Cardiac septum (tissue), 1 donor: ENCODE data around the gene C11orf16. TPM values are rescaled to one million over a fixed set of nuclear protein-coding genes. Genes with fewer than 3 reads are reported as not detected.
"Not testable (repeated sequence)": the region's sequence is repeated elsewhere in the genome, so short reads cannot be mapped to it uniquely, and the experiment has no call there.

Source experiments
- DNase-seq: peaks from one replicate; pipeline ENCODE4 v3.0.0-alpha.2; 2020; ENCODE audit warnings: low spot score
- intact Hi-C: fragments of 100-400 bp; cut with DNase I; formaldehyde crosslinking; loops from one replicate; pipeline ENCODE4 v1.14.0; 2022
- long read RNA-seq: library from polyadenylated mRNA; unstranded; transcript quantifications from one replicate; pipeline ENCODE4 v2.0.0, GENCODE V29; 2021
- total RNA-seq: library from RNA; stranded (reverse); fragmentation: NEBNext Ultra II Directional; extraction: Animal tissue kit (Norgen Biotek cat#: 25700); gene quantifications from one replicate; pipeline ENCODE4 v1.2.1, GENCODE V29; 2021
- donor health status: DM: no; HTN: no; CAD: no.

The C11orf16 gene
- not detected for total RNA-seq
- long read RNA-seq: 0 reads

GRCh38 chr11:8932564-8933180, at the start of gene C11orf16:
Gene C11orf16 (minus strand): TSS chr11:8932947. CDS start chr11:8932308, 639 bp downstream.
- no peak for DNase-seq
- intact Hi-C loops: no loop called here

- DNase-seq: no peak
- intact Hi-C loops: no loop called here
Measured at GRCh38 chr11:8980485-8980884, 47.7 kb upstream of the C11orf16 start.

- DNase-seq, intact Hi-C loops: not testable (repeated sequence)
Measured at GRCh38 chr11:8979365-8979764, 46.6 kb upstream of the C11orf16 start.

- intact Hi-C loops: no loop called here
- no peak for DNase-seq
Measured at GRCh38 chr11:8973121-8973520, 40.4 kb upstream of the C11orf16 start.

DNA sequence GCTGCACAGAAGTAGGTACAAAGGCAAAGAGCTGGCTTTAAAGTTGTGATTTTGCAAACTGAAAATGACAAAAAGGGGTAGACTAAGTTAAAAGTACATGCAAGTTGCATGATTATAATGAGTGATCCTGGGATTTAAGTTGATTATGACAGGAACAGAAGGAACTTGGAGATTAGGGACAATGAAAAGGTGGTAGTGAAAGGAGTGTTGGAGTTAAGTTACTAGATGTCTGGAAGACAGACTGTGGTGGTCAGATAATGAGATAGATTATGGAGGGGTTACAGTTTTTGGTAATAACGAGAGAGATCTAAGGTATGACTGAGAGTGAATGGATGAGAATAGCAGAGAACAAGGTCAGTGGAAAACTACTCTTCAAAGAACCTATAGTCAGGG, 39.2 kb upstream of the C11orf16 start:
- intact Hi-C loops: no loop called here
- DNase-seq: no peak

GRCh38 chr11:8971196-8971923, 38.6 kb upstream of the C11orf16 start:
- intact Hi-C loops: no loop called here
- DNase-seq: no peak

GRCh38 chr11:8967184-8967583, 34.4 kb upstream of the C11orf16 start:
- no peak for DNase-seq
- intact Hi-C loops: no loop called here

- peak; percentile 97 for DNase-seq
- intact Hi-C loops: loop anchor here (5.0 kb wide), 3 partner anchors 52 to 277 kb away; partner anchors contain the start of gene AKIP1
Measured at GRCh38 chr11:8964324-8965320, 31.9 kb upstream of the C11orf16 start, which contains the start of gene TMEM9B. Gene TMEM9B (minus strand): TSS chr11:8964442. CDS start chr11:8964313, 129 bp downstream.

DNA sequence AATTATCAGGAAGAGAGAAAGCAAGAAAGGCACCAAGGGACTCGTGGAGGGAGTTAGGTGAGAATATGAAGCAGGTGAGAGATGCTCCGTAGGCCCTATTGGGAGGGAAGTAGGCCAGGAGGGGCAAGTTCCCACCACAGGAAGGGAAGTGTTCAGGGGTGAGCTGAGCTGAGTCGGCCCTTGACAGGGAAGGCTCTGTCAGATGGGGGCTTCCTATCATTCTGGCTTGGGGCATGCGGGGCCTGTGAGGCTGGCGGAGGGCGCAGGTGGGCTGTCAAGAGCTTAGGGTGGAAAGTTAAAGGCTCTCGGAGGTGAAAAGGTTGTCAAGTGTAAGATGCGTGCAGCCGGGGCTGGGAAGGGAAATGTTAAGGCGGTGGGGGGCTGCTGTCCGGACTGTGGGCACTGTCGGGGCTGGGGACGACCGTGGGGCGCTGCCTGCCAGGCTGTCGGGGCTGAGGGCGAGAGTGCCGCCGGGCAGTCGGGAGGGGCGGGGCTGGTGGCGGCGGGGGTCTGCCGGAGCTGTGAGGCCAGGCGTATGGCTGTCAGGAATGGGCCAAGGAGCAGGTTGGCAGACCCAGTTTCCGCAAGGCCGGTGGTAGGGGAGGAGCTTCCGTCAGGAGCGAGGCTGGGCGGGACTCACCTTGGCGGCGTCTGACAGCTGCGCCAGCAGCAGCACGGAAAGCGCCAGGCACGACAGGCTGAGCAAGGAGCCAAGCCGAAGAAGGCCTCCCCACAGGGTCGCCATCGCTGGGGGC, 31.0 kb upstream of the C11orf16 start:
- DNase-seq: peak; percentile 92
- intact Hi-C loops: loop anchor here (5.0 kb wide), 3 partner anchors 51 to 276 kb away; partner anchors contain the start of gene AKIP1

DNA sequence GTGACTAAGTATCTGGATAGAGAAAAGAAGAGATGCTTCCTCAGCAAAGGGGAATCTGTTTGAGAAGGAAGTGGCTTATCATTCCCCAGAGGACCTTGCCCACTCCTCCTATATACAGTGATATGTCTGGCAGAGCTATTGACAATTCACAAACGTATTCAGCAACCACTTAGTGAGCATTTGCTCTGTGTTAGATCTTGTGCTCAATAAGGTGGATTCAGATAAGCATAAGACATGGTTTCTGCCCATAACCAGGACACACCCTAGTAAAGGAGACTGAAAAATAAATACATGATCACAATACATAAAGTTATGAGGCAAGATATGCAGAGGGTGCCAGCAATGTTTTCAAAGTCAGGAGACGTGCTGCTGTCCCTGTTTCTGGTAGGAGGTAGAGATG, 30.1 kb upstream of the C11orf16 start:
- no peak for DNase-seq
- intact Hi-C loops: loop anchor here (5.0 kb wide), 3 partner anchors 51 to 276 kb away; partner anchors contain the start of gene AKIP1

DNA sequence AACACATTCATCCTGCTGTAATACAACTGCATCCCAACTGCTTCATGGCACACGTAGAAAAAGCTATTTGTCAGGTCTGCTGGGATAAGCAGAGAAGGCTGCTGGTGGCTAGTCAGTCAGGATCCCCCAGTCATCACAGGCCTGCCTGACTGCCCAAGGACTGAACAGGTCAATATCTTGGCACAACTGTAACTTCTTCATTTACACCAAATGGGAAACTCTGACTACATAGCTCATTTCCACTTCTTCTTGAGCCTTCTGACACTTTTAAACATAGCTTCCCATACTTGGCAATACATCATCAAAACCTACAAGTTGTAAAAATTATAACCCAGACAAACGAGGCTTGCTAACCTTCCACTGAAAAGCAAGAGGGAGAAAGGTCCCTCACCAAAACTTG, 28.7 kb upstream of the C11orf16 start:
- DNase-seq: no peak
- intact Hi-C loops: loop anchor here (5.0 kb wide), 3 partner anchors 49 to 274 kb away; partner anchors contain the start of gene AKIP1

DNA sequence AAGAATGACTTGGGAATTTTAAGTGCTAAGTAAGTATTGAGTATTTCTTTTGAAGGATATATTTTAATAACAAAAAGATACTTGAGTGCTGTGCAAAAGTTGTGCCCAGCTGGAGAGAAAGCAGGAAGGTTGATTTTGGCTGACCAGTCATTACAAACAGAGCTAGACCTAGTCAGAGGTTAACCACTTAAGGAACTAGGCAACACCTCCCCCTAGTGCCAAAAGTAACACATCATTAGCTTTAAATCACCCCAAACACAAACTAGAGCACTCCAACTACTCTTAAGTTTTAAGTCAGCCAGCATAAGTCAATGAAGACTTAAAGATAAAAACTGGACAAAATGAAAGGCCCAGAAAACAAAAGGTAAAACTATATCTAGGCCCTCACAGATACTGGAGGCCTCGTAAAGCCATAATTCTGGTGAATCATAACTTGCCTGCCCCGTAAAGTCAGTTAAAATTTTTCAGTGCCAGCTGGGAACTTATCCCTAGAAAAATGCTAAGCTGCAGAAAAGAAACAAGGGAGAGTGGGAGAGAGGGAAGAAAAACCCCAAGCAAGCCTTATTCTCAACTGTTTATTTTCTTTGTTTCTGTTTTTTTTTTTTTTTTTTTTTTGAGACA, 26.9 kb upstream of the C11orf16 start:
- DNase-seq: no peak
- intact Hi-C loops: loop anchor here (5.0 kb wide), 3 partner anchors 47 to 272 kb away; partner anchors contain the start of gene AKIP1

GRCh38 chr11:8956860-8957259, 24.1 kb upstream of the C11orf16 start:
- no peak for DNase-seq
- intact Hi-C loops: no loop called here

DNA sequence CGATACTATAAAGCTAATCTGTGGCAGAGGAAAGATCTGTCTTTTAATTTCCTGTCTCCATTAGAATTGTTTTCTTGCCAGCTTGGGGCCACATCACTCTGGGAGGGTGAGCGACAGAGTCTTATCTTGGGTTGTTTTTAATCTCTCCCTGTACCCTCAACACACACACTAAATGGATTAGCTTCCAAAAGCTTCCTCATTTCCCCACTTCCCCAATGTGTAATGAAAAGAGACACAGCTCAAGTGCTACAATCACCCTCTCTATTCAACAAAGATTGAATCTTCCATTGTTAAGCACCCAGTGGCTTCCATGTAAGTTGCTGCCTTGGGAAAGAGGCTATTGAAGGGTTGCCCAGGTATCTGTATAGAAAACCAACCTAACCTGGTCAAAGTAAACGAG, 16.1 kb upstream of the C11orf16 start:
- intact Hi-C loops: no loop called here
- DNase-seq: no peak

DNA sequence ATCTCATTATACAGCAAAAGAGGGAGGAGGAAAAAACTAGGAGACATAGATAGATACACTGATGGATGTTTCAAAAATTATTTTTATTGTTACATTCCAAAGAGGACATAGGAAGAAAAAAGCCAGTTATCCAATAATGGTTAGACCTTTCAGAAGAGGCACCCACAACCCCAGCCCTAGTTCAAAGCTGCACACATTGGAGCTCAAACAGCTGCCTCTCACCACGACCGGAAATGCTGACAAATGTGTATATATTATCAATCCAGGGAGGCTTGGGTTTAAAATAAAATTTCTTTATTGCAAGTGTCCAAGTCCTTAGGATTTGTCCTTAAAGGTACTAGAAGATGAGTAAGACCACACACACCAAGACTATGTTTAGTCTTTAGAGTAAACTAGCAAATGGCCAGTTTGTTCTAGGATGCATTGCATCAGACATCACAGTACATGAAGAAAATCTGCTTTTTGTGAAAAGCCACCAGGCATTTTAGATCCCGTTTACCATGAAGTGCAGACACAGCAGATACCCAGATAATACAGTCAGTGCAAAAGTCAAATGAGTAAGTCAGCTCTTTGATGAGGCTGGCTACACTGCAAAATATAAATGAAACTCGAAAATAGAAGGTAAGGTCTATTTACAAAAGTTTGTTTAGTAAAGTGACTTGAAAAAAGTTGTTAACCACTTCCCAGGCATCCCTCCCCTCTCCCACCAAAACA, 14.6 kb upstream of the C11orf16 start:
- intact Hi-C loops: no loop called here

DNA sequence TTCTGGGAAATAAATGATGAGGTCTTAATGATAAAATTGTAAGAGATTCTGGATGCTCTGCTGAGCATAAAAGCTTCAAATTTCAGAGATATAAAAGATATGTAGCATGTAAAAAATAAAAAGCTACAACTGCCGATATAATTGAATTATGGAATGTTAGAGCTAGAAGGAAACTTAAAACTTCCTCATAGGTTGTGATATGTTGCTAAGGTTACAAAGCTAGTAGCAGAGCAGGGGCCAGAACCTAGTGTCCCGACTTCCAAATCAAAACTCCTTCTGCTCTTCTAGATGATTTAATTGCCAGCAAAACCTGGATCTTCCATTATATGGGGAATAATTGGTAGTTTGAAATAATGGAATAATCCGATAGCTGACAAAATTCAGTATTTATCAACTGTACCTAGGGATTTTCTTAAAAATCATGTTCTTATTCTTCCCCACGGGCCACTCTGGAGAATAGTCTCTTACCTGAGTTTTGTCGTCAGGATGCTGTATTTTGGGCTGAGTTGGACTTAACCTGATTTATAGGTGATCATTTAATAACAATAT, 9.8 kb upstream of the C11orf16 start, which contains the start of gene ASCL3:
TSS of gene ASCL3 (minus strand) at position 499 of the 549 bp plus-strand sequence. CDS start 4,855 bp downstream, outside the sequence.
- intact Hi-C loops: no loop called here
- no peak for DNase-seq

More for the DNA sequence above, 14.6 kb upstream of the C11orf16 start:
- DNase-seq: no peak

GRCh38 chr11:8941341-8942103, 8.8 kb upstream of the C11orf16 start:
- intact Hi-C loops: no loop called here
- DNase-seq: no peak
